ENCODE measurements around the gene RPGRIP1L. TPM values are rescaled to one million over a fixed set of nuclear protein-coding genes. Genes with fewer than 3 reads are reported as not detected.

The RPGRIP1L gene
- total and polyA plus RNA-seq, 2 of the 8 experiments (the other 6 are each of a cell fraction or from before 2014, with no cell fraction given) = 4.0 to 13.7 TPM

- FAIRE-seq (no peak), DNase-seq (ENCODE audit: low read depth in 1 of 2, low spot score in 2 of 2) (no peak)
- Histone ChIP-seq H3K4me1 (replicated peaks in 1 of 4; ENCODE audit: control insufficient read depth in 3 of 4, insufficient read depth in 4 of 4, low read length in 3 of 4) (no peaks in the 10 kb centered on the region), H3K18ac (ENCODE audit: extremely low read depth, low read length) (no peak overlapping the region), H3K23ac (ENCODE audit: insufficient read length) (no peak overlapping the region), H4K8ac (ENCODE audit: extremely low read depth, insufficient read depth, low read length) (no peak overlapping the region), H2BK15ac (ENCODE audit: low read length) (no peak overlapping the region), H3K79me2 (ENCODE audit: control insufficient read depth in 1 of 2, insufficient read depth in 2 of 2, low read length in 2 of 2) (no peaks in the 10 kb centered on the region), H2BK5ac (ENCODE audit: low read depth, low read length) (no peak overlapping the region), H3K9ac (replicated peaks in 1 of 4; ENCODE audit: extremely low read depth in 1 of 4, low read depth in 3 of 4, low read length in 3 of 4) (no peak overlapping the region), H2BK20ac (ENCODE audit: low read length) (no peak overlapping the region), H3K23me2 (ENCODE audit: low read depth, low read length) (no peaks in the 10 kb centered on the region), H3K36me3 (ENCODE audit: control insufficient read depth in 2 of 4, insufficient read depth in 4 of 4, low read length in 3 of 4) (peaks cover 0 to 3% (median 0%) of the 10 kb centered on the region in 4 experiments; a peak in 1 of 8 replicates), H3K4ac (replicated peaks; ENCODE audit: insufficient read length, low read depth, low read length) (no peak overlapping the region), H2AFZ (ENCODE audit: low read length) (no peak overlapping the region), H4K20me1 (replicated peaks in 1 of 2; ENCODE audit: control insufficient read depth in 1 of 2, insufficient read depth in 2 of 2, low read length in 2 of 2) (no peaks in the 10 kb centered on the region), H3K27ac (ENCODE audit: low read depth, low read length) (no peak overlapping the region), H3K79me1 (ENCODE audit: low read depth, low read length) (no peaks in the 10 kb centered on the region), H2AK5ac (ENCODE audit: low read depth, low read length) (no peak overlapping the region), H3K56ac (replicated peaks; ENCODE audit: insufficient read length, low read depth, low read length) (no peak overlapping the region), H4K91ac (replicated peaks; ENCODE audit: insufficient read length, low read length) (no peak overlapping the region), H3K9me3 (ENCODE audit: insufficient read depth in 2 of 2, low read depth in 1 of 2, low read length in 1 of 2) (peaks cover 0 to 8% of the 10 kb centered on the region in 2 experiments; a peak in 1 of 4 replicates), H3K4me2 (ENCODE audit: insufficient read depth in 1 of 2, low read depth in 2 of 2, low read length in 2 of 2) (no peak overlapping the region), H3K27me3 (replicated peaks in 1 of 4; ENCODE audit: control insufficient read depth in 3 of 4, extremely low read depth in 1 of 4, insufficient read depth in 3 of 4, low read length in 3 of 4) (no peaks in the 10 kb centered on the region), H2BK120ac (replicated peaks; ENCODE audit: low read depth, low read length) (no peak overlapping the region), H2BK12ac (ENCODE audit: low read depth, low read length) (no peak overlapping the region), H3K4me3 (ENCODE audit: extremely low read depth in 1 of 4, insufficient read depth in 2 of 4, low read depth in 3 of 4, low read length in 4 of 4) (no peak overlapping the region), H4K5ac (ENCODE audit: insufficient read length, low read depth, low read length) (no peak overlapping the region), H3K14ac (ENCODE audit: insufficient read length) (no peak overlapping the region)
- ChIA-PET CTCF (ENCODE audit: partially characterized antibody) (interaction anchor here (0.6 to 1.3 kb wide), 2 partner anchors 80 to 845 kb away, joined by 3 to 4 read pairs; no protein-coding TSS in a partner anchor), POLR2A (ENCODE audit: partially characterized antibody) (no interaction called here)
- 93% methylated on average over 6 of the region's 6 CpGs; no CpG with 5 or more reads in 1 of the 2 experiments for WGBS, 2 experiments (ENCODE audit: extremely low coverage in 1 of 2, insufficient coverage in 1 of 2, insufficient read length in 1 of 2, insufficient replicate concordance in 2 of 2, low coverage in 1 of 2, low lambda C conversion rate in 2 of 2, missing lambda C conversion rate in 1 of 2)
- no peak for TF ChIP-seq POLR2AphosphoS5 (IDR thresholded peaks at IDR 0.05; ENCODE audit: low read depth, low read length)
- no peak for TF ChIP-seq MAFK (IDR thresholded peaks at IDR 0.05; ENCODE audit: low read depth, low read length)
- TF ChIP-seq ATF2 (IDR thresholded peaks at IDR 0.05; ENCODE audit: low read length) = no peak
- no peak for TF ChIP-seq ASH2L (IDR thresholded peaks at IDR 0.05; ENCODE audit: low read length)
- TF ChIP-seq HDAC2 (IDR thresholded peaks at IDR 0.05; ENCODE audit: borderline replicate concordance in 1 of 2, low read depth in 2 of 2, low read length in 2 of 2) = no peak
- TF ChIP-seq RBBP5 (IDR thresholded peaks at IDR 0.05; ENCODE audit: borderline replicate concordance, low read depth, low read length) = no peak
- no peak for TF ChIP-seq SIN3A (conservative IDR thresholded peaks at IDR 0.05 in 1 of 2, IDR thresholded peaks at IDR 0.05 in 1 of 2; ENCODE audit: low read depth in 1 of 2, low read length in 2 of 2)
- TF ChIP-seq SAP30 (IDR thresholded peaks at IDR 0.05; ENCODE audit: insufficient read depth, insufficient replicate concordance, low read length) = no peak
- no peak for TF ChIP-seq KDM4A (IDR thresholded peaks at IDR 0.05; ENCODE audit: low read depth, low read length, severe bottlenecking)
- TF ChIP-seq CEBPB (IDR thresholded peaks at IDR 0.05; ENCODE audit: low read depth, low read length) = no peak
Observed at GRCh38 chr16:53629607-53630312, 73.9 kb downstream of the RPGRIP1L start.

Data from H1 (cell line).